GM18505 (cell line): ENCODE results near the gene DHRS1.
A peak's percentile ranks its signal among the peaks of the same experiment; 100 is the strongest.

ENCODE experiments used
- ATAC-seq: cut with Tn5 transposase; IDR thresholded peaks from one replicate; pipeline ENCODE4 v1.9.1; 2021; ENCODE audit not compliant: unreplicated experiment
- POLR2A ChIP-seq: IDR thresholded peaks from 4 replicates; pipeline ENCODE4 v1.6.1; 2011; ENCODE audit warnings: borderline replicate concordance; ENCODE audit not compliant: insufficient read depth, insufficient read length; ENCODE audit errors: extremely low read depth

DHRS1 gene

DNA sequence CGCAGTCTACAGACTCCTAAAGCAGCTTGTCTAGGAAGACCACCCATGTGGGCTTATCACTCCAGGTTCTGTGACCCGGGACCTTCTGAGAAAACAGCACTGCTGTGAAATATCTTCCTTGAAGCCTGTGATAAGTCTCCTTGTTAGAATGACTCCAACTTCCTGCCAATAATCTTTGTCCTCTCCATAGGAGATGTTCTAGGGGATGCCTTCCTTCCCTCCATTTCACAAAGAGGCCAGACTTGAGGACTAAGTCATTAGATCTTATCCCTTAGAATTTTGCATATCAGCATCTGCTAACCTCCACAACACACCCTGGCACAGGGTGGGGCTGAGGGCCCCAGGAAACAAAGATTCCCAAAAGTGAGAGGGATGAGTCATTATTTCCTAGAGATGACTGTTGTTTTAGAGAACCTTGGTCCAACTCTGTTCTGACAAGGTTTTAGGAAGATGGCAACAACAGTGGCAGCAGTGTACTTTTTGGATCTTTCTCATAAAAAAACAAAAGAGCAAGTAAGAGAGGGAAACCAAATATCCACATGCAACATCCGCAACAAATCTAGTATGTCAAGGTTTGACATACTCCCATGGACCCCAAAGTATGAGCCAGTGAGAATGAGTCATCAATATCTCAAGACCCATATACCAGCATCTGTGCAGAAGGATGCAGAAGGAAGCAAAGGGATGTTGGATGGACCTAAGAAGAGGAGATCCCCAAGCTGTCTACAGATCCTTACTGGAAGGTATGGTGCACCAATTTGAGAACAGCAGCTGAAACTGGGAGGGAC is 17.8 kb upstream of the DHRS1 start:
- TF ChIP-seq POLR2A, result no peak
- no peak for ATAC-seq

DNA sequence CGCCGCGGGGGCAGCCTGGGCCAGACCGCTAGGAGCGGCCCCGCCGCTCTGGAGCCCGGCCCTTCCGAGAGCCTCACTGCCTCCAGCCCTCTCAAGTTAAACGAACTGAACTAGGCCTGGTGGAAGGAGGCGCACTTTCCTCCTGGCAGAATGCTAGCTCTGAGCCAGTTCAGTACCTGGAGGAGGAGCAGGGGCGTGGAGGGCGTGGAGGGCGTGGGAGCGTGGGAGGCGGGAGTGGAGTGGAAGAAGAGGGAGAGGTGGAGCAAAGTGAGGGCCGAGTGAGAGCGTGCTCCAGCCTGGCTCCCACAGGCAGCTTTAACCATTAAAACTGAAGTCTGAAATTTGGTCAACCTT is 17.0 kb upstream of the DHRS1 start:
- ATAC-seq, result no peak
- TF ChIP-seq POLR2A, result no peak

DNA sequence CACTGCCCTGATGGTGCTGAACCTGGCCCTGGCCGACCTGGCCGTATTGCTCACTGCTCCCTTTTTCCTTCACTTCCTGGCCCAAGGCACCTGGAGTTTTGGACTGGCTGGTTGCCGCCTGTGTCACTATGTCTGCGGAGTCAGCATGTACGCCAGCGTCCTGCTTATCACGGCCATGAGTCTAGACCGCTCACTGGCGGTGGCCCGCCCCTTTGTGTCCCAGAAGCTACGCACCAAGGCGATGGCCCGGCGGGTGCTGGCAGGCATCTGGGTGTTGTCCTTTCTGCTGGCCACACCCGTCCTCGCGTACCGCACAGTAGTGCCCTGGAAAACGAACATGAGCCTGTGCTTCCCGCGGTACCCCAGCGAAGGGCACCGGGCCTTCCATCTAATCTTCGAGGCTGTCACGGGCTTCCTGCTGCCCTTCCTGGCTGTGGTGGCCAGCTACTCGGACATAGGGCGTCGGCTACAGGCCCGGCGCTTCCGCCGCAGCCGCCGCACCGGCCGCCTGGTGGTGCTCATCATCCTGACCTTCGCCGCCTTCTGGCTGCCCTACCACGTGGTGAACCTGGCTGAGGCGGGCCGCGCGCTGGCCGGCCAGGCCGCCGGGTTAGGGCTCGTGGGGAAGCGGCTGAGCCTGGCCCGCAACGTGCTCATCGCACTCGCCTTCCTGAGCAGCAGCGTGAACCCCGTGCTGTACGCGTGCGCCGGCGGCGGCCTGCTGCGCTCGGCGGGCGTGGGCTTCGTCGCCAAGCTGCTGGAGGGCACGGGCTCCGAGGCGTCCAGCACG is 16.4 kb upstream of the DHRS1 start:
- TF ChIP-seq POLR2A, result no peak
- no peak for ATAC-seq

DNA sequence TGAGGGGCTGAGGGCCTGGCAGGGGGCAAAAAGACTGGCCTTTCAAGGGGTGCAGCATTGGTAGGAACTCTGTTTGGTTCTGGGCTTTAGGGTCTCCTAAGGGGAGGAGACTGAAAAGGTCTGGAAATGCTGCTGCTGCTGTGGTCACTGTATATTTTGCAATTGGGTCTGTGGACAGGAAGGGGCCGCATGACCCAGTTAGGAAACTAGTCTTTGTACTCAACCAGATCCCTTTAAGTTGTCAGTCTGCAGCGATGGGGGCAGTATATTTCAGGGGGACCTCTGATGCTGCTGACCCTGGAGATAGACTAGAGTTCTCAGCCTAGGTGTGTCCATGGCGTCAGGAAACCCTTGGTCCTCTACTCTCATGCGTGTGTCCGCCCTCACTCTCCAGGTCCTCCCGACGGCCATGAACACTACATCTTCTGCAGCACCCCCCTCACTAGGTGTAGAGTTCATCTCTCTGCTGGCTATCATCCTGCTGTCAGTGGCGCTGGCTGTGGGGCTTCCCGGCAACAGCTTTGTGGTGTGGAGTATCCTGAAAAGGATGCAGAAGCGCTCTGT is 15.7 kb upstream of the DHRS1 start:
- ATAC-seq, result no peak
- TF ChIP-seq POLR2A, result no peak

DNA sequence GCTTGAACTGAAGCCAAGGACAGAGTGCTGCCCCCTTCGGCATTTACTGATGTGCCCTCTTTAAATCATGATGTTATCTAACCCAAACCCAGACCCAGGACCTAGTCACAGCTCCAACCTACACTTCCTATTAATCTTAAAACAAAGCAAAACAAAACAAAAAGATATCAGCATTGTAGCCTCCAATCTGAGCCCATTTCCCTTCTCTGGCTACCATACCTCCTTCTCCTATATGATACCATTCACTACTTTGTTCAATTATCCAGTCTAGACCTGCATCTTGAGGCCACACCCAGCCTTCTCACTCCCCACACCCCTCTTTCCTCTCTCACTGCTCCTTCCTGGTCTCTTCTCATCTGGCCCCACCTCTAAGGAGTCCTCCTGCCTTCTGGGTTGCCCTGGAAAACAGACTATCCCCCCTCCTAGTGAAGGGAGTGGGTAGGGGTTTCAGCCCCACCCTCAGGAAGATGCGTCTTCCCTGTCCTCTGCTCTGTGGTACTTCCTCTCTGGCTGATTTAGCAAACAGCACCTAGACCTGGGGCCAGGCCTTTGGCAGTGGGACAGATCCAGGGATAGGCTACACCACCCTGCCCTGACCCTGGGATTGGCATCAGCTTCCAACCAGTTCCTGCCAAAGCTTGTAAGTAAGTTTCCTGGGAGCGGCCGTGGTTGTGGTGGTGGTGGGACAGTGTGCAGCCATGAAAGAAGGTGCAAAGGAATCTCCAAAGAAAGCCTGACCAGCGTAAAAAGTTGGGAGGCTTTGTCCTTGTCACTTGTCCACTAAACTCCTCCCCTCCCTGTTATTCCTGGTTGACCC is 15.0 kb upstream of the DHRS1 start:
- TF ChIP-seq POLR2A, result no peak
- ATAC-seq, result no peak

DNA sequence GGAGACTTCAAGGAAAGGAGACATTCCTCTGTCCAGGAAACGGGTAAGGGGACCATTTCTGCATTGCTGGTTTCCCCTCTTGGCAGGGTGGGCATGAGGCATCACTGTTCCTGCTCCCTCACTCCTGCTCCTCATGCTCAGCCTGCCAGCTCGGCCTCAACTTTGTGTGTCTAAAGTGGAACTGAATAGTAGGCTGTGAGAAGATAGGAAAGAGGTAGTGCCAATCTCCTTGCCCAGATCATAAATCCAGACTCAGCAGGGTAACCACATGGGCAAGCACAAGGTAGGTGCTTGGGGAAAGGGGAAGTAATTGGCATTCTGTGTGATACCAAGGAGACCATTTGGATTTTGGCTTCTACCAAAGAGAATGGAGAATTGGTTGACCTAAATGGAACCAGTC is 14.3 kb upstream of the DHRS1 start:
- no peak for TF ChIP-seq POLR2A
- ATAC-seq, result no peak

DNA sequence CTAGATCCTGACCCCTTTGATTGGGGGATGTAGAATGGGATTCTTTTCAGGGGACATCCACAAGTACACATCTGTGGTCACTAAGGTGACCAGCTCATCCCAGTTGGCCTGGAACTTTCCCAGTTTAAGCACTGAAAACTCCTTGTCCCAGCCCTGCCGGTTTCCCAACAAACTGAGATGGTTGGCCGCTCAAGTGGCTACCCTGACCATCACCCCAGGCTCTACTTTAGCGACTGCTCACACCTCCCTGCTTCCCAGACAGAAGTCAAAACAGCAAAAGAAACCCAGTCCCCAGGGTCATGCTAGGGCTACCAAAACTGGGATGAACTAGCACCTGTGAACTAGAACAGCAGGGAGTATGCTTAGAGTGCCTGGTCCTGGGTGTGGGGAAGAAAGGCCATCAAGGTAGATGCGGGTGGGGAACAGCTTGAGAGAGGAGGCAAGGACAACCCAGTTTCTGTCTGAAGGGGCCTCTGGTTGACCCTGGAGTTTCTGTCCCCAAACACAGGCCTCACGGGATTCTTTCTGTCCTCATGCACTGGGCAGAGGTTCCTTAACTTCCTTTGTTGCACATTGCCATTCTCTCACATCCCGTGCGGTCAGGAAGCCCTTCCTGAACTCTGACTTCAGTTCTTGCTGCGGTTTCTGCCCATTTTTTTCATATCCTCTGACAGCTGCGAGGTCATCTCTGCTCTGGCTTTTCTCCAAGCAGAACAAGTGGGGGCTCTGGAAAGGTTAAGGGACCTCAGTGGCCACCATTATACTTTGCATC is 13.3 kb upstream of the DHRS1 start:
- TF ChIP-seq POLR2A, result no peak
- ATAC-seq, result no peak

DNA sequence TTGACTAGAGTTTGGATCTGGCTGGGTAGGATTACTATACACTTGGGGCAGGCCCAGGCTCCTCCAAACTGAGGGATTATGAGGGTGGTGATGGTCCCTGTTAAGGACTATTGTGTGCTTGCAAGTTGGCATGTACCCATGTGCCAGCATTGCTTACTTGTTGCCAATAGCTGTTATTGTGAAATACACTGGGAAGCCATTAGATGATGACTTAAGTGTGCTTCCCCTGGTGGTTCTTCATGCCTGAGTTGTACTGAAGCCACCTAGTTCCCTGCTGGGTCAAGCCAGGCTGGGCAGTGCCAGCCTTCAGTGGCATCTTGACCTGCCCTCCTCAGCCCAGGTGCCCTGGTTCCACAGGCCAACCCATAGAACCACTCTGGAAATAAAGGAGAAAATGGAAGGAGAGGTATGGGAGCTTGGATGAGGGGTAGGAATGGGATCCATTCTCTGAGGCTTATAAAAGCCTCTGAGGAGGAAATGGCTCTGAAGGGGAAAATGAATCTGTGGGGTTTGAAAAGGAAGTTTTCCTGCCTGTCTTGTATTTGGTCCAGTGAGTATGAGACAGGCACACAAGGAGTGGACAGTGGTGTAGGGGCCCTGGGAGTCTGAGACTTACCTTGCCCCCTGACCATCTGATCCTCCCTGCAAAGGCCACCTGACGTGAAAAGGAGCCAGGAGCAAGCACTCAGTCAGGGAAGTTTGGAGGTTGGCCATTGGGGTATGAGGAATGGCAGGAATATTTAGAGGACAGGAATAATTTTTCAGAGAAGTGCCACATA is 12.4 kb upstream of the DHRS1 start:
- ATAC-seq, result no peak
- no peak for TF ChIP-seq POLR2A

DNA sequence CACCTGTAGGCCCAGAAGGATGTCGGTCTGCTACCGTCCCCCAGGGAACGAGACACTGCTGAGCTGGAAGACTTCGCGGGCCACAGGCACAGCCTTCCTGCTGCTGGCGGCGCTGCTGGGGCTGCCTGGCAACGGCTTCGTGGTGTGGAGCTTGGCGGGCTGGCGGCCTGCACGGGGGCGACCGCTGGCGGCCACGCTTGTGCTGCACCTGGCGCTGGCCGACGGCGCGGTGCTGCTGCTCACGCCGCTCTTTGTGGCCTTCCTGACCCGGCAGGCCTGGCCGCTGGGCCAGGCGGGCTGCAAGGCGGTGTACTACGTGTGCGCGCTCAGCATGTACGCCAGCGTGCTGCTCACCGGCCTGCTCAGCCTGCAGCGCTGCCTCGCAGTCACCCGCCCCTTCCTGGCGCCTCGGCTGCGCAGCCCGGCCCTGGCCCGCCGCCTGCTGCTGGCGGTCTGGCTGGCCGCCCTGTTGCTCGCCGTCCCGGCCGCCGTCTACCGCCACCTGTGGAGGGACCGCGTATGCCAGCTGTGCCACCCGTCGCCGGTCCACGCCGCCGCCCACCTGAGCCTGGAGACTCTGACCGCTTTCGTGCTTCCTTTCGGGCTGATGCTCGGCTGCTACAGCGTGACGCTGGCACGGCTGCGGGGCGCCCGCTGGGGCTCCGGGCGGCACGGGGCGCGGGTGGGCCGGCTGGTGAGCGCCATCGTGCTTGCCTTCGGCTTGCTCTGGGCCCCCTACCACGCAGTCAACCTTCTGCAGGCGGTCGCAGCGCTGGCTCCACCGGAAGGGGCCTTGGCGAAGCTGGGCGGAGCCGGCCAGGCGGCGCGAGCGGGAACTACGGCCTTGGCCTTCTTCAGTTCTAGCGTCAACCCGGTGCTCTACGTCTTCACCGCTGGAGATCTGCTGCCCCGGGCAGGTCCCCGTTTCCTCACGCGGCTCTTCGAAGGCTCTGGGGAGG is 11.3 kb upstream of the DHRS1 start, which contains the start of gene LTB4R:
Gene LTB4R (plus strand): TSS at position 857 of the 959 bp plus-strand sequence. CDS start 4,150 bp downstream, outside the sequence.
- ATAC-seq, result peak; percentile 67
- TF ChIP-seq POLR2A, result no peak

DNA sequence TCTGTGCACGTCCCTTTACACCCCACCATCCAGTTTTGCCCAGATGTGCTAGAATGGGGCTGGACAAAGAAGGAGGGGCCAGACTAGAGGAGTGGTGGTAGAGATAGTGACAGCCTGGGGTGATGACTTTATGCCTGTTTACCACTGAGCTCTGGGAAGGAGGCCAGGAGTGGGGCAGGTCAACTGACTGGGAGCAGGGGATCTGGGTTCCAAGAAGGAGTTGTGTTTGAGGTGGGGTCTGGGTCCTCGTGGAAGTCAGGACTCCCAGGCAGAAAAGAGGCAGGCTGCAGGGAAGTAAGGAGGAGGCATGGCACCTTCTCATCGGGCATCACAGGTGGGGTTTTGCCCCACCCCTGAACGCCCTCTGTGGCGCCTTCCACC is 10.7 kb upstream of the DHRS1 start:
- TF ChIP-seq POLR2A, result no peak
- ATAC-seq, result no peak
